ENCODE results near the gene SAE1. TPM values are rescaled to one million over a fixed set of nuclear protein-coding genes. Genes with fewer than 3 reads are reported as not detected.

SAE1 gene
- total RNA-seq, 1 experiment from 2014 or later, result 234 TPM

- Histone ChIP-seq H2BK20ac (ENCODE audit: low read depth, low read length, poor library complexity, severe bottlenecking) (no peak overlapping the region), H2AFZ (ENCODE audit: low read length) (no peak overlapping the region), H3K23me2 (ENCODE audit: insufficient read length, low read depth, low read length, poor library complexity, severe bottlenecking) (no peaks in the 10 kb centered on the region), H4K5ac (ENCODE audit: insufficient read length, low read depth, low read length) (no peak overlapping the region), H3K27me3 (ENCODE audit: insufficient read depth, low read length) (no peaks in the 10 kb centered on the region), H2BK120ac (ENCODE audit: low read depth, low read length, poor library complexity, severe bottlenecking) (no peak overlapping the region), H2BK15ac (ENCODE audit: low read depth, low read length) (no peak overlapping the region), H3K18ac (ENCODE audit: insufficient read length, low read depth, low read length) (no peak overlapping the region), H2AK5ac (ENCODE audit: insufficient read length, low read length) (no peak overlapping the region), H3K9ac (ENCODE audit: extremely low read depth, insufficient read length, low read length) (no peak overlapping the region), H2BK12ac (ENCODE audit: insufficient read length, low read depth, low read length) (no peak overlapping the region), H3K14ac (ENCODE audit: insufficient read depth, low read length) (no peak overlapping the region), H3K79me2 (ENCODE audit: insufficient read depth, low read length) (no peaks in the 10 kb centered on the region), H3K4me1 (ENCODE audit: insufficient read depth, low read length) (no peaks in the 10 kb centered on the region), H4K8ac (replicated peaks; ENCODE audit: insufficient read length, low read depth, low read length) (no peak overlapping the region), H3K9me3 (ENCODE audit: control insufficient read depth, low read depth, low read length) (no peaks in the 10 kb centered on the region), H3K56ac (ENCODE audit: insufficient read length, low read depth, low read length) (no peak overlapping the region), H2BK5ac (ENCODE audit: insufficient read length, low read length) (no peak overlapping the region), H3T11ph (ENCODE audit: low read length) (no peak overlapping the region), H4K20me1 (ENCODE audit: control insufficient read depth, insufficient read depth, insufficient read length) (no peaks in the 10 kb centered on the region), H4K91ac (ENCODE audit: insufficient read length, low read depth, low read length) (no peak overlapping the region), H3K27ac (ENCODE audit: insufficient read length, low read depth, low read length) (peak overlapping the region; percentile 2), H3K23ac (ENCODE audit: insufficient read length, low read depth, low read length) (no peak overlapping the region), H3K4ac (ENCODE audit: low read depth, low read length) (no peak overlapping the region), H3K79me1 (ENCODE audit: insufficient read depth, low read depth, low read length, poor library complexity, severe bottlenecking) (no peaks in the 10 kb centered on the region), H3K4me2 (ENCODE audit: insufficient read depth, insufficient read length, low read length) (no peak overlapping the region)
- H3K27ac Mint-ChIP-seq, result peak overlapping the region; percentile 7 to 88 (median 78); a peak in 6 of 7 replicates
- H3K36me3 Mint-ChIP-seq (ENCODE audit: insufficient read depth in 1 of 3, low read depth in 3 of 3), result peaks cover 25 to 62% (median 59%) of the 10 kb centered on the region in 3 experiments; a peak in 6 of 7 replicates
- DNase-seq, result peak; percentile 78
- no peaks in the 10 kb centered on the region; a peak in 1 of 5 replicates for H3K9me3 Mint-ChIP-seq
- no peak overlapping the region for H3K4me3 Mint-ChIP-seq
- peaks cover 21 to 27% of the 10 kb centered on the region in 2 experiments for H3K4me1 Mint-ChIP-seq
- WGBS (ENCODE audit: extremely low coverage, insufficient read length, low lambda C conversion rate), result no CpG with 5 or more reads among the region's 19 CpGs
- H3K27me3 Mint-ChIP-seq (ENCODE audit: low read depth), result no peaks in the 10 kb centered on the region; the same call in 1 of the 2 replicates
- peak; percentile 82 for TF ChIP-seq CTCF (conservative IDR thresholded peaks at IDR 0.05)
These were observed 80.2 kb downstream of the SAE1 start for GRCh38 chr19:47210689-47211316.

All from H9 (cell line).